ENCODE measurements around the gene TRABD.

Gene TRABD

DNA sequence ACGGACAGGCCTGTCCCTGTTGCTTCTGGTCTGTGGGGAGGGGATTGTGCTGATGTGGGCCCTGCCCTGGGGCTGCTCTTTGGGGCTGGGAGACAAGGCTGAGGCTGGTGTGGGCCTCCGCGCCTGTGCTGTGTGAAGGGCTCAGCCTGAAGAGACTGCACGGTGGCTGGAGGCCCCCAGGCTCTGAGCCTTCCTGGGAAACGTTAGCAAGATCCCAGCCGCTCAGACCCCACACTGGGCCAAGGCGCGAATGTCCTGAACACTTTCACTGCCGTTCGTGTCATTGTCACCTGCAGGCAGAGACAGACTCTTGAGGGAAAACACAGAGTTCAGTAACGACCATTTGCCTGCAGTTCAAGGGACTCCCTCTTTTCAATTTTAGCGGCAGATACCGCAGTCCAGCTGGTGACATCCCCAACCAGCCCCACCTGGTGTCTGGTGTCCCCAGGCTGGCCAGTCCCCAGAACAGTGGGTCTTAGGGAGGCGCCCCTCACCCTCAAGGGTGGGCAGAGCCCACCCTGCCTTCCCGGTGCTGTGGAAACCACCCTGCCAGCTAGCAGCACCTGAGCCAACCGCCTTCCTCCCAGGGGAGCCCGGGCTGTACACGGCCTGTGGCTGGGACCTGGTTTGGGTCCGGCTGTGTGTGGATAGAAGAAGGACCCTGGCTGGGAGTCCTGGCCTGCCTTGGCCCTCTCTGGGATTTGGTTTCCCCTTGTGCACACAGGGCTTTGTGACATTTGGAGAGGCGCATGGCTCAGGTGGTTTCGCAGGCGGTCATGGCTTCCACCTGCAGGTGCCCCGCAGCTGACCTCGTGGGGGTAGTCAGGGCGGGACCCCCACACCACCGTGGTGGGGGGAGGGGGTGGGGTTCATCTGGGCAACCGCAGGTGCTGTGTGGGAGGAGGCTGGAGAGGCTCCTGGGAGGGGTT lies 9.5 kb upstream of the TRABD start:
- no peak for DNase-seq

DNA sequence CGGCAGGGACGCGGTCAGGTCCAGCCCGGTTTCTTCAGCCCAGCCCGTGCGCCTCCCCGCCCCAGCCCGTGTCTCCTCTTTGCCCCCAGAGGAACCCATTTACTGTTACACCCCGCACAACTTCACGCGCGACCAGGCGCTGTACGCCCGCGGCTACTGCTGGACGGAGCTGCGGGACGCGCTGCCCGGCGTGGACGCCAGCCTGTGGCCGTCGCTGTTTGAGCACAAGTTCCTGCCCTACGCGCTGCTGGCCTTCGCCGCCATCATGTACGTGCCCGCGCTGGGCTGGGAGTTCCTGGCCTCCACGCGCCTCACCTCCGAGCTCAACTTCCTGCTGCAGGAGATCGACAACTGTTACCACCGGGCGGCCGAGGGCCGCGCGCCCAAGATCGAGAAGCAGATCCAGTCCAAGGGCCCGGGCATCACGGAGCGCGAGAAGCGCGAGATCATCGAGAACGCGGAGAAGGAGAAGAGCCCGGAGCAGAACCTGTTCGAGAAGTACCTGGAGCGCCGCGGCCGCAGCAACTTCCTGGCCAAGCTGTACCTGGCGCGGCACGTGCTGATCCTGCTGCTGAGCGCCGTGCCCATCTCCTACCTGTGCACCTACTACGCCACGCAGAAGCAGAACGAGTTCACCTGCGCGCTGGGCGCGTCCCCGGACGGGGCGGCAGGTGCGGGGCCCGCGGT lies 8.7 kb upstream of the TRABD start:
- no peak for DNase-seq

DNA sequence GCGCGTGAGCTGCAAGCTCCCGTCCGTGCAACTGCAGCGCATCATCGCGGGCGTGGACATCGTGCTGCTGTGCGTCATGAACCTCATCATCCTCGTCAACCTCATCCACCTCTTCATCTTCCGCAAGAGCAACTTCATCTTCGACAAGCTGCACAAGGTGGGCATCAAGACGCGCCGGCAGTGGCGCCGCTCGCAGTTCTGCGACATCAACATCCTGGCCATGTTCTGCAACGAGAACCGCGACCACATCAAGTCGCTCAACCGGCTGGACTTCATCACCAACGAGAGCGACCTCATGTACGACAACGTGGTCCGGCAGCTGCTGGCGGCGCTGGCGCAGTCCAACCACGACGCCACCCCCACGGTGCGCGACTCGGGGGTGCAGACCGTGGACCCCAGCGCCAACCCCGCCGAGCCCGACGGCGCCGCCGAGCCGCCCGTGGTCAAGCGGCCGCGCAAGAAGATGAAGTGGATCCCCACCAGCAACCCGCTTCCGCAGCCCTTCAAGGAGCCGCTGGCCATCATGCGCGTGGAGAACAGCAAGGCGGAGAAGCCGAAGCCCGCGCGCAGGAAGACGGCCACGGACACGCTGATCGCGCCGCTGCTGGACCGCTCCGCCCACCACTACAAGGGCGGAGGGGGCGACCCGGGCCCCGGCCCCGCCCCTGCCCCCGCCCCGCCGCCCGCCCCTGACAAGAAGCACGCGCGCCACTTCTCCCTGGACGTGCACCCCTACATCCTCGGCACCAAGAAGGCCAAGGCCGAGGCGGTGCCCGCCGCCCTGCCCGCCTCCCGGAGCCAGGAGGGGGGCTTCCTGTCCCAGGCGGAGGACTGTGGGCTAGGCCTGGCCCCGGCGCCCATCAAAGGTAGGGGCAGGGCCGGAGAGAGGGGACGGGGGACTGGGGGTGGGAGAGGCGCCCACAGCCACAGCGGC lies 7.9 kb upstream of the TRABD start:
- DNase-seq: no peak

GRCh38 chr22:50178471-50178864 lies 7.2 kb upstream of the TRABD start:
- no peak for DNase-seq

GRCh38 chr22:50178871-50179869 lies 6.5 kb upstream of the TRABD start:
- DNase-seq: no peak

DNA sequence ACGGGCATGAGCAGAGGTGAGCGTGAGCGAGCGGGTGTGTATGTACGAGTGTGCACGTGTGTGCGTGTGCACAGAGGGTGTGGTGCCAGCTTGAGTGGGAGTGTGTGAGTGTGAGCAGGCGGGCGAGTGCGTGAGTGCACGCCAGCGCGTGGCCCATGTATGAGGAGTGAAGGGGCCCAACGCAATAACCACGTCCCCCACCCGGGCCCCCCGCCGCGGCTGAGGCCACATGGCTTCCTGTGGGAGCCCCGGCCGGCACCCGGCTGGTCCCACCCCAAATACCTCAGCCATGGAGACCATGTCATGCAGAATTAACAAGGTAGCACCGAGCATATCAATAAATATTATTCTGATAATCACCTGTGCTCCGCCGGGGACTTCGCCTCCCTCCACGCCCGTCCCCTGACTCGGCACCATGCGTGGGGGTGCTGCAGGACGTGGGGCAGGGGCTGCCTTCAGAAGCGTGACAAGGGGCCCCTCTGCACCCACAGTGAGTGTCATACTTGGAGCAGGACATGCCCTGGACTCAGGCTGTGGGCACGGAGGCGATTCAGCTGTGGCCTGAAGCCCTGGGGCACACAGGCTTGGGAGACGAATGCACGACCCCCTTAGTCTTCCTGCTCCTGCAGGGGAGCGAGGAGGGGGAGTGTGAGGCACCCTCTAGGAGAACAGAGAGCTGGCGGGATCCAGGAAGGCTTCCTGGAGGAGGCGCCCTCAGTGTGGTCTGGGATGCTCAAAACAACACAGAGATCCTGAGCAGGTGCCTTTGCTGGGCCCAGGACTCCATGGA lies 5.6 kb upstream of the TRABD start:
- no peak for DNase-seq

GRCh38 chr22:50180727-50181521 lies 4.8 kb upstream of the TRABD start:
- DNase-seq: no peak

GRCh38 chr22:50182176-50183081 lies 3.3 kb upstream of the TRABD start:
- no peak for DNase-seq

GRCh38 chr22:50183141-50183971 lies 2.4 kb upstream of the TRABD start:
- no peak for DNase-seq

DNA sequence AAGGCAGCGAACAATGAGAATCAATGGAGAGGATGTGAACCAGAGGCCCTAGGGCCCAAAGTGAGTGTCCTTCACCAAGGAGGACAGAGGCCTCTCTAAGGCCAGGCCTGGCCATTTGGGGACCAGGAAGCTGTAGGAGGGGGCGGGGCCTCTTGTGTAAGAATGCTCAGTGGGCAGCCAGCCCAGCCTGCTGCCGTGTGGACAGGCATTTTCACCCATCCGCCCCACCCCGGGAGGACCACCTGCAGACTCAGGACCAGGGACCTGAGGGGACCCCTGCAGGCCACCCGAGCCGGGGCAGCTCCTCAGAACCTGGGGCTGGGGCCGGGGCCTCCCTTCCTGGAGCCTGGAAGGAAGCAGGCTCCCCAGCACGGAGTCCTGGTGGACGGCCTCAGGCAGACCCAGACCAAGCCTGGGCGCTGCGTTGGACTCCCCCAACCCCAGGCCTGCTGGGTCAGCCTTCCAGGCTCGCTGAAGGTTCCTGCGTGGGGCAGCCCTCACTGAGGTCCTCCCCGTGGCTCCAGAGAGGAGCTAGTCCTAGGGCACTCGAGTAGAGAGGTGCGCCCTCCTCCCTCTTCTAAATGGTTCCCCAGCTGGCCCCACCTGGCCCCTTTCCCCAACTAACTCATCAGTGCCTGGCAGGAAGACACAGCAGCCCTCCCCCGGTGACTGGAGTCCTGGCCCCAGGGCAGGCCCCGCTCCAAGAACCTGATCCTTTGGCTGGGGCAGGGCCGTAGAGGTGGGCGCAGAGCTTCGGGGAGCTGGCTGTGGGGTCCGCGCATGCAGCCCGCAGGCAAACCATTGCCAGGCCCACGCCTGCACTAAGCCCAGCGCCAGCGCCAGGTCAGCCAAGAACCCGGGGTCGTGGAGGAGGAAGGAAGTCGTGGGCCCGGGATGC lies 1.5 kb upstream of the TRABD start:
- DNase-seq: no peak

- no peak for DNase-seq
Measured at GRCh38 chr22:50184902-50185374, 775 bp upstream of the TRABD start.

DNA sequence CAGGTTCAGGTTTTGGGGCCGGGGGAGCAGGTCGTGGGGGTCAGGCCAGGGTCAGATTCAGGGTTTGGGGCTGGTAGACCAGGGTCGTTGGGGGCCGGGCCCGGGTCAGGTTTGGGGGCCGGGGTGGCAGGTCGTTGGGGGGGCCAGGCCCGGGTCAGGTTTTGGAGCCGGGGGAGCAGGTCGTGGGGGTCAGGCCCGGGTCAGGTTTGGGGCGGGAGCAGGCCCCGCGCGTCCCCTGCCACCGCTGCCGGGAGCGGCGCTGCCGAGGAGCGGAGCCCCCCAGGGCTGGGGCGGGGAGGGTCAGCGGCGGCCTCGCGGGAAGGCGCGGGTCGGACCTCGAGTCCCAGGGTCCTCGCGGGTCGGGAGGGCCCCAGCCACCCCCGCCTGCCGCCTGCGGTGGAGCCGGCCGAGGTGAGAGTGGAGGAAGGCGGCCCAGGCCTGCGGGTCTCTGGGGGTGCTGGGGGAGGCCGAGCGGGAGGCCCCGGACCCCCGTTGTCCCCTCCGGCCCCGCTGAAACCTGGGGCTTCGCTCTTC lies 535 bp downstream of the TRABD start:
- no peak for DNase-seq

GRCh38 chr22:50186761-50187523 lies 1.2 kb downstream of the TRABD start:
- no peak for DNase-seq

DNA sequence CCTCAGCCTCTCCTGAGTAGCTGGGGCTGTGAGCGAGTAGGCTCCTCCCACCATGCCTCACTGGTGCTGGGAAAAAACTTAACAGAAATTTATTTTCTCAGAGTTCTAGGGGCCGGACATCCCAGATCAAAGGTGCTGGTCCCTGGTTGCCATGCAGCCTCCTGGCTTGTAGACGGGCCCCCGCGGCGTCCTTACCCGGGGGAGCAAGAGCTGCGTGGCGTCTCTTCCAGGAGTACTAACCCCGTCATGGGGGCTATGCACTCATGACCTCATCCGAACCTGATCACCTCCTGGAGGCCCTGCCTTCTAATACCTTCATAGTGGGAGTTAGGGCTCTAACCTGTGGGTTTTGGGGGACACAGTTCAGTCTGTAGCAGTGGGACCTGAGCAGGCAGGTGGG lies 2.6 kb downstream of the TRABD start:
- no peak for DNase-seq

DNA sequence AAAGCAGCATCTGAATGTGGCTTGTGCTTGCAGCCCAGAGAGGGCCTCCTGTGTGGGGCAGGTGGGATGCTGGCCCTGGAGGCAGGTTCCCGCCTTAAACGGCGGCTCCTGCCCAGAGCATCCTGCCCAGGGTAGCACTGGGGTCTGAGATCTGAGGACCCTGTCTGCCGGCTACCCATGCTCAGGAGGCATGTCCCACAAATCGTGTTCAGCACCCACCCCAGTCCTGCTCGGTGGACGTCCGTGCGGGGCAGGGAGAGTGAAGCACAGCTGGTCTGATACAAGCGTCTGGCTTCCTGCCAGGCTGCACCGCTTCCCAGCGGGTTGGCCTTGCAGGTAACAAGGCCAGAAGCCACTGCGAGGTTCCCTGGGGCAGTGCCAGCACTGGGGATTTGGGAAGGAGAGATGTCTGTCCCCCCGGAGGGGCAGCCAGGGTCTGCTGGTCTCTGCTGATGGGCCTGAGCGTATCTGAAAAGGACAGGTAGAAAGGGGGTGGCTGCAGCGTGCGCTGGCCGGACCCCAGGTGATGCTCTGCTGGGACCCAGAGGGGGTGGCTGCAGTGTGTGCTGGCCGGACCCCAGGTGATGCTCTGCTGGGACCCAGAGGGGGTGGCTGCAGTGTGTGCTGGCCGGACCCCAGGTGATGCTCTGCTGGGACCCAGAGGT lies 3.6 kb downstream of the TRABD start:
- DNase-seq: no peak

Data from hematopoietic multipotent progenitor cell treated with erythropoietin and hydrocortisone succinate and interleukin-3 and kit ligand, for 8 days (in vitro differentiated cells).